ENCODE data around the gene MEST. TPM values are rescaled to one million over a fixed set of nuclear protein-coding genes. Genes with fewer than 3 reads are reported as not detected.

The MEST gene
- total and polyA plus RNA-seq, 10 of the 15 experiments (the other 5 are each of a cell fraction or from before 2014, with no cell fraction given): 1.0 to 18.2 (median 8.2) TPM

- FAIRE-seq: no peak
- no peaks in the 10 kb centered on the region for H3K27me3 ChIP-seq (replicated peaks in 1 of 2; ENCODE audit: control insufficient read depth in 2 of 2, insufficient read depth in 2 of 2, low read length in 1 of 2)
- no peak for DNase-seq (ENCODE audit: low read depth, low spot score)
- intact Hi-C loops (cut with micrococcal nuclease; ENCODE audit: unreplicated experiment): no loop called here
- no TSS peak for BruUV-seq (replicated peaks)
- H3K9me3 ChIP-seq (replicated peaks; ENCODE audit: control insufficient read depth, insufficient read depth, low read length): no peaks in the 10 kb centered on the region
- H3K27ac ChIP-seq (ENCODE audit: control insufficient read depth, insufficient read depth): no peak overlapping the region
- POLR2A ChIA-PET: no interaction called here
- CTCF ChIA-PET: interaction anchor here (1.1 kb wide), 2 partner anchors 12 to 305 kb away, joined by 3 to 4 read pairs; partner anchors contain the start of gene CEP41
- H3K4me2 ChIP-seq (ENCODE audit: control insufficient read depth, insufficient read depth): no peak overlapping the region
- 73% methylated on average over 3 of the region's 3 CpGs for WGBS (ENCODE audit: insufficient coverage, insufficient replicate concordance, low lambda C conversion rate, missing lambda C conversion rate)
- H2AFZ ChIP-seq (ENCODE audit: control insufficient read depth, low read depth, low read length): no peak overlapping the region
- TF ChIP-seq ASH2L (IDR thresholded peaks at IDR 0.05; ENCODE audit: borderline replicate concordance, low read depth) (no peak), SIX5 (IDR thresholded peaks at IDR 0.05; ENCODE audit: low read depth, low read length, severe bottlenecking) (no peak), POU2F2 (IDR thresholded peaks at IDR 0.05; ENCODE audit: borderline replicate concordance, low read depth, low read length) (no peak), RUNX3 (IDR thresholded peaks at IDR 0.05; ENCODE audit: low read length) (no peak), NFXL1 (IDR thresholded peaks at IDR 0.05; ENCODE audit: borderline replicate concordance) (no peak), HDAC6 (IDR thresholded peaks at IDR 0.05; ENCODE audit: unreplicated experiment) (no peak)
- no peaks in the 10 kb centered on the region for H4K20me1 ChIP-seq (ENCODE audit: control insufficient read depth, insufficient read depth)
- H3K9ac ChIP-seq (ENCODE audit: control insufficient read depth, insufficient read depth, low read length): no peak overlapping the region
- ATAC-seq: no peak
- peaks cover 3% of the 10 kb centered on the region; the same call in 1 of the 2 replicates for H3K4me1 ChIP-seq (ENCODE audit: control insufficient read depth, insufficient read depth, low read length)
- in situ Hi-C loops (cut with MboI): no loop called here
- no peaks in the 10 kb centered on the region for H3K79me2 ChIP-seq (ENCODE audit: control insufficient read depth, insufficient read depth, low read length)
- SMC1A ChIA-PET (ENCODE audit: uncharacterized antibody, unreplicated experiment): interaction anchor here (0.9 kb wide), 1 partner anchor 9 kb away, joined by 3 read pairs; no protein-coding TSS in a partner anchor
- H3K4me3 ChIP-seq: no peak overlapping the region
- RAD21 ChIA-PET (ENCODE audit: unreplicated experiment): no interaction called here
- no peaks in the 10 kb centered on the region for H3K36me3 ChIP-seq (ENCODE audit: control insufficient read depth in 2 of 2, insufficient read depth in 2 of 2, low read length in 1 of 2)
Observed at GRCh38 chr7:130452951-130453350, 38.9 kb upstream of the MEST start.

- SMC1A ChIA-PET (ENCODE audit: uncharacterized antibody, unreplicated experiment): interaction anchor here (0.7 to 1.0 kb wide), 2 partner anchors 21 to 32 kb away, joined by 3 read pairs; no protein-coding TSS in a partner anchor
- POLR2A ChIA-PET: no interaction called here
- no peak for ATAC-seq
- Histone ChIP-seq H3K27me3 (replicated peaks in 1 of 2; ENCODE audit: control insufficient read depth in 2 of 2, insufficient read depth in 2 of 2, low read length in 1 of 2) (no peaks in the 10 kb centered on the region), H3K4me1 (ENCODE audit: control insufficient read depth, insufficient read depth, low read length) (peaks cover 11% of the 10 kb centered on the region; the same call in 1 of the 2 replicates), H3K4me3 (no peak overlapping the region), H4K20me1 (ENCODE audit: control insufficient read depth, insufficient read depth) (no peaks in the 10 kb centered on the region), H3K9ac (ENCODE audit: control insufficient read depth, insufficient read depth, low read length) (no peak overlapping the region), H2AFZ (ENCODE audit: control insufficient read depth, low read depth, low read length) (no peak overlapping the region), H3K36me3 (ENCODE audit: control insufficient read depth in 2 of 2, insufficient read depth in 2 of 2, low read length in 1 of 2) (no peaks in the 10 kb centered on the region), H3K9me3 (replicated peaks; ENCODE audit: control insufficient read depth, insufficient read depth, low read length) (peaks cover 3% of the 10 kb centered on the region; the same call in 2 of the 3 replicates), H3K27ac (ENCODE audit: control insufficient read depth, insufficient read depth) (no peak overlapping the region), H3K4me2 (ENCODE audit: control insufficient read depth, insufficient read depth) (no peak overlapping the region), H3K79me2 (ENCODE audit: control insufficient read depth, insufficient read depth, low read length) (no peaks in the 10 kb centered on the region)
- BruUV-seq (replicated peaks): no TSS peak
- no peak for FAIRE-seq
- intact Hi-C loops (cut with micrococcal nuclease; ENCODE audit: unreplicated experiment): no loop called here
- 24% methylated on average over 2 of the region's 2 CpGs for WGBS (ENCODE audit: insufficient coverage, insufficient replicate concordance, low lambda C conversion rate, missing lambda C conversion rate)
- RAD21 ChIA-PET (ENCODE audit: unreplicated experiment): no interaction called here
- in situ Hi-C loops (cut with MboI): no loop called here
- CTCF ChIA-PET: interaction anchor here (1.0 kb wide), 1 partner anchor 30 kb away, joined by 4 read pairs; no protein-coding TSS in a partner anchor
- no peak for DNase-seq (ENCODE audit: low read depth, low spot score)
- TF ChIP-seq FOXM1 (IDR thresholded peaks at IDR 0.05; ENCODE audit: low read depth, low read length) (no peak), NFIC (IDR thresholded peaks at IDR 0.05; ENCODE audit: low read depth, low read length) (no peak), HCFC1 (IDR thresholded peaks at IDR 0.05; ENCODE audit: low read length) (no peak), ELK1 (IDR thresholded peaks at IDR 0.05; ENCODE audit: low read depth, low read length) (no peak), KDM1A (IDR thresholded peaks at IDR 0.05; ENCODE audit: borderline replicate concordance) (no peak), E4F1 (IDR thresholded peaks at IDR 0.05; ENCODE audit: borderline replicate concordance, partially characterized antibody) (no peak), CTCF (IDR thresholded peaks at IDR 0.05 in 2 of 3, conservative IDR thresholded peaks at IDR 0.05 in 1 of 3; ENCODE audit: control insufficient read depth in 2 of 3, extremely low read depth in 1 of 3, insufficient read depth in 1 of 3, low read depth in 3 of 3, low read length in 3 of 3) (no peak)
Observed at GRCh38 chr7:130454959-130455358, 36.9 kb upstream of the MEST start.

Measured in GM12878 (cell line).